Measurements from ENCODE around the gene ZNF724.
"Not testable (repeated sequence)": the region's sequence is repeated elsewhere in the genome, so short reads cannot be mapped to it uniquely, and the experiment has no call there.

Gene ZNF724

GRCh38 chr19:23259961-23260360, 9.8 kb upstream of the ZNF724 start:
- no peak overlapping the region for H3K4me3 ChIP-seq (replicated peaks; ENCODE audit: low read depth, low read length)
- DNase-seq (ENCODE audit: extremely low read depth, insufficient read length), result no peak
- peaks cover 10% of the 10 kb centered on the region for H3K36me3 ChIP-seq (ENCODE audit: control insufficient read depth, insufficient read depth, low read length)
- H3K27me3 ChIP-seq (replicated peaks; ENCODE audit: control insufficient read depth, insufficient read depth, low read length), result no peaks in the 10 kb centered on the region
- TF ChIP-seq CTCF (IDR thresholded peaks at IDR 0.05; ENCODE audit: insufficient read depth, low read length, poor library complexity, severe bottlenecking), result no peak

GRCh38 chr19:23255700-23256099, 5.5 kb upstream of the ZNF724 start:
- no peak overlapping the region for H3K4me3 ChIP-seq (replicated peaks; ENCODE audit: low read depth, low read length)
- no peak for TF ChIP-seq CTCF (IDR thresholded peaks at IDR 0.05; ENCODE audit: insufficient read depth, low read length, poor library complexity, severe bottlenecking)
- DNase-seq (ENCODE audit: extremely low read depth, insufficient read length), result no peak
- peaks cover 8% of the 10 kb centered on the region for H3K36me3 ChIP-seq (ENCODE audit: control insufficient read depth, insufficient read depth, low read length)
- no peaks in the 10 kb centered on the region for H3K27me3 ChIP-seq (replicated peaks; ENCODE audit: control insufficient read depth, insufficient read depth, low read length)

GRCh38 chr19:23254141-23254910, 4.1 kb upstream of the ZNF724 start:
- Histone ChIP-seq H3K4me3 (replicated peaks; ENCODE audit: low read depth, low read length) (no peak overlapping the region), H3K36me3 (ENCODE audit: control insufficient read depth, insufficient read depth, low read length) (peaks cover 2% of the 10 kb centered on the region), H3K27me3 (replicated peaks; ENCODE audit: control insufficient read depth, insufficient read depth, low read length) (no peaks in the 10 kb centered on the region)
- no peak for DNase-seq (ENCODE audit: extremely low read depth, insufficient read length)
- TF ChIP-seq CTCF (IDR thresholded peaks at IDR 0.05; ENCODE audit: insufficient read depth, low read length, poor library complexity, severe bottlenecking), result no peak

- DNase-seq (ENCODE audit: extremely low read depth, insufficient read length); H3K27me3 ChIP-seq (replicated peaks; ENCODE audit: control insufficient read depth, insufficient read depth, low read length); H3K36me3 ChIP-seq (ENCODE audit: control insufficient read depth, insufficient read depth, low read length); H3K4me3 ChIP-seq (replicated peaks; ENCODE audit: low read depth, low read length): not testable (repeated sequence)
These were observed 3.1 kb upstream of the ZNF724 start for GRCh38 chr19:23253256-23253655.

GRCh38 chr19:23241419-23241818, 8.8 kb downstream of the ZNF724 start:
- Histone ChIP-seq H3K36me3 (ENCODE audit: control insufficient read depth, insufficient read depth, low read length) (peaks cover 2% of the 10 kb centered on the region), H3K27me3 (replicated peaks; ENCODE audit: control insufficient read depth, insufficient read depth, low read length) (no peaks in the 10 kb centered on the region), H3K4me3 (replicated peaks; ENCODE audit: low read depth, low read length) (no peak overlapping the region)
- TF ChIP-seq CTCF (IDR thresholded peaks at IDR 0.05; ENCODE audit: insufficient read depth, low read length, poor library complexity, severe bottlenecking), result no peak
- DNase-seq (ENCODE audit: extremely low read depth, insufficient read length), result no peak

GRCh38 chr19:23222998-23223652, 27.1 kb downstream of the ZNF724 start:
- no peaks in the 10 kb centered on the region for H3K27me3 ChIP-seq (replicated peaks; ENCODE audit: control insufficient read depth, insufficient read depth, low read length)
- DNase-seq (ENCODE audit: extremely low read depth, insufficient read length), result no peak
- no peak overlapping the region for H3K4me3 ChIP-seq (replicated peaks; ENCODE audit: low read depth, low read length)
- TF ChIP-seq CTCF (IDR thresholded peaks at IDR 0.05; ENCODE audit: insufficient read depth, low read length, poor library complexity, severe bottlenecking), result no peak
- H3K36me3 ChIP-seq (ENCODE audit: control insufficient read depth, insufficient read depth, low read length), result peaks cover 4% of the 10 kb centered on the region
